Activated T-cell treated with anti-CD3 and anti-CD28 coated beads, Interleukin-2, amount 50 U/mL, for 1 hour (primary cell): ENCODE results near the gene CYSRT1.

Experiments used
- DNase-seq: peaks from one replicate; pipeline ENCODE4 v3.0.0-alpha.2; 2020

The CYSRT1 gene

GRCh38 chr9:137275203-137275587 is 50.2 kb downstream of the CYSRT1 start:
- no peak for DNase-seq
